GM11168 (cell line): Measurements from ENCODE around the gene KCNMB4.
"Not testable (repeated sequence)": the region's sequence is repeated elsewhere in the genome, so short reads cannot be mapped to it uniquely, and the experiment has no call there.

Experiments
- in situ Hi-C: fragments of 300-500 bp; cut with MboI; formaldehyde crosslinking; loops from one replicate; pipeline ENCODE4 v1.12.0; 2022; ENCODE audit warnings: low sequenced_read_pairs; ENCODE audit not compliant: unreplicated experiment

KCNMB4 gene

DNA sequence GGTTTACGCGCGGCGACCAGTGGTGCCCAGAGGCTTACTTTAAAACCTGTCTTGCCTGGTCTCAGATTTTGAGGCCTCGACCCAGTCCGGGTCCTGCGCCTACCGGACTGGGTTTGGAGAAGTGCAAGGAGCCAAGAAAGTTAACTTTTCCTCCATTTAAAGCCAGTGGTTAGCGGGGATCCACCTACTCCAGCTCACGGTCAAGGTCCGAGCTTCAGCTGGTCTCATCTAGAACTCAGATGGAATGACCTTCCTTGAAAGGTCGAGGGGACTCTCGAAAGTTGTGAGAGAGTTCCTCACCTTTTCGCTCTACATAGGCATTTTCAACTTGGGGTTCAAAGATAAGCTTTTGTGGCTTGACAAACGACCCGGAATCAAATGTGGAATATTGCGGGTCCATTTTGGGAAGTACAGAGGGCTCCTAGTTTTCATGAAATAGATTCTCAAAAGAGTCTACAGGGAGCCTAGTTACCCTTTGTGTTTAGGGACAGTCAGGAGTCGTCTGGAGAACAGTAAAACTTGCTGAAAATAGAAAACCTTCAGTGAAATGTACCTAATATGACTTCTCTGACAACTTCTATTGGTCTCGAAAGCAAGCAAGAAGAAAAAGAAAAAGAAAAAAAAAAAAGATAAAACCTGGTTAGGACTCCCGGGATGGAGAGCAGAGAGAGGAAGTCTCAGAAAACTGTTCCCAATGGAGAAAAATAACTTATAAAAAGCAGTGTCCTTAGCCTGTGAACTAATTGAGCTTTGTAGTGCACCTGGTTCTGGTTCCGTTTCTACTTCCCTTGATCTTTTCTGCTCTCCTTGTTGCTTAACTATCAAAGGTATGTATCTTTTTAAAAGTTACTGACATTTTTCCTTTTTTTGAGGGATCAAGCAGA is 1.4 kb downstream of the KCNMB4 start:
- in situ Hi-C loops: no loop called here

DNA sequence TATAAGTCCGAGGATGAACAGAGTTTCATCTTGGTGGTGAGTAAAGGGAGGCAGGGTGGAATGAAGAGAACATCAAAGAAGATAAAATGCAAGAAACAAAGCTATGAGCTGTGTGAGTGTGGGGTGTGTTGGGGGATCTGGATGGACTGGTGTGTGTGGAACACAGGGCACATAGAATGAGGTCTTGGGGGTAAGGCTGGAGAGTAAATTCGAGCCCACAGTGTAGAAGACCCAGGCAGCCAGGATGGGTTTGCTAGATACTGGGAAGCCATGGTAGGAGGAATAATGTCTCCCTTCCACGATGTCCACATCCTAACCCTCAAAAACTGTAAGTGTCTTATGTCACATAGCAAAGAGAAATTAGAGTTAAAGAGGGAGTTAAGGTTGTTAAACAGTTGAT is 6.8 kb downstream of the KCNMB4 start:
- in situ Hi-C loops: no loop called here

DNA sequence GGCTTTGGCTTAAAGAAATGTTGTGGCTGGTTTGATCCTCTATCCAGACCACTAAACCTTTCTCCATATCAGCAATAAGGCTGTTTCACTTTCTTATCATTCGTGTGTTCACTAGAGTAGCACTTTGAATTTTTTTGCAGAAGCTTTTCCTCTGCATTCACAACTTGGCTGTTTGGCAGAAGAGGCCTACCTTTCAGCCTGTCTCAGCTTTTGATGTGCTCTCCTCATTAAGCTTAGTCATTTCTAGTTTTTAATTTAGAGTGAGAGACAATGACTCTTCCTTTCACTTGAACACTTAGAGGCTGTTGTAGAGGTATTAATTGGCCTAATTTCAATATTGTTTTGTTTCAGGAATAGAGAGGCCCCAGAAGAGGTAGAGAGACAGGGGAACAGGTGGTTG is 13.8 kb downstream of the KCNMB4 start:
- in situ Hi-C loops: no loop called here

GRCh38 chr12:70383484-70383883 is 17.4 kb downstream of the KCNMB4 start:
- in situ Hi-C loops: no loop called here

- in situ Hi-C loops: no loop called here
These were observed 17.8 kb downstream of the KCNMB4 start for GRCh38 chr12:70383886-70384285.

- in situ Hi-C loops: no loop called here
These were observed 20.7 kb downstream of the KCNMB4 start for GRCh38 chr12:70386771-70387170.

GRCh38 chr12:70389678-70390077 is 23.6 kb downstream of the KCNMB4 start:
- in situ Hi-C loops: no loop called here

GRCh38 chr12:70392631-70393030 is 26.5 kb downstream of the KCNMB4 start:
- in situ Hi-C loops: not testable (repeated sequence)

- in situ Hi-C loops: no loop called here
These were observed 27.9 kb downstream of the KCNMB4 start for GRCh38 chr12:70393787-70394499.

- in situ Hi-C loops: no loop called here
These were observed 31.9 kb downstream of the KCNMB4 start for GRCh38 chr12:70398002-70398401.

- in situ Hi-C loops: no loop called here
These were observed 32.8 kb downstream of the KCNMB4 start for GRCh38 chr12:70398862-70399261.

DNA sequence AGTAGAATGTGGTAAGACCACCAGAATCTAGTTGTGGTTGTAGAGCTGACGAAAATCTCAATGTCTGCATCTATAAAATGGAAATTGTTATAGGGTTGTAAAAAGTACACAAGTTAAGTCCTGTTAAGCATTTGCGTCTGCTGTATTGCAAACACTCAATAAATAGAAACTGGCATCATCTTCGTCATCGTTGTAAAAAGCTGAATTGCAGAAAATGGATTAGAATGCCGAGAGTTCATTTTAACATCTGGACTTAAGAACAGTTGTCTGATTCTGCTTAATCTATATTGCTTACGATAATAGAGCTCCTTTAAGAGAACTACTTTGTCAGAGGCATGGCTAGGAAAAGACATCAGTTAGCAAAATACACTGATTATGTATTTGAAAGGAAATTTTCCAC is 33.2 kb downstream of the KCNMB4 start:
- in situ Hi-C loops: no loop called here

- in situ Hi-C loops: no loop called here
These were observed 34.0 kb downstream of the KCNMB4 start for GRCh38 chr12:70400124-70400523.

- in situ Hi-C loops: no loop called here
These were observed 36.5 kb downstream of the KCNMB4 start for GRCh38 chr12:70402597-70402996.

DNA sequence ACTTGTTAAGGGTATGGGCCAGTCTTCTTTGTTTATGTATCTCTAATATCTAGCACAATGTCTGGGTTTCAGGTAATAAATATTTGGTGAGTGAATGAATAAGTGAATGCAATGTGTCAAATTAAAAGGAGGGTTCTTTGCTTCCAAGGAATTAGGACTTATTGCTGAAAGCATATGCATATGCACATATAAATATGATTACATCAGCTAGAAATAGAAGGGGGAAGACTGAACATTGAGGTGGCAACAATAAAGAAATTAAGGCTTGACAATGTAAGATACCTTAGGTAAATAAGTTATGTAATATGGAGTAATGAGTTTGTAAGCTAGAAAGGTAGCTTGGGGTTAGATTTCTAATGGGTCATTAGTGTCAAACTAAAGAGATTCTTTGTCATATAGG is 37.7 kb downstream of the KCNMB4 start:
- in situ Hi-C loops: no loop called here

DNA sequence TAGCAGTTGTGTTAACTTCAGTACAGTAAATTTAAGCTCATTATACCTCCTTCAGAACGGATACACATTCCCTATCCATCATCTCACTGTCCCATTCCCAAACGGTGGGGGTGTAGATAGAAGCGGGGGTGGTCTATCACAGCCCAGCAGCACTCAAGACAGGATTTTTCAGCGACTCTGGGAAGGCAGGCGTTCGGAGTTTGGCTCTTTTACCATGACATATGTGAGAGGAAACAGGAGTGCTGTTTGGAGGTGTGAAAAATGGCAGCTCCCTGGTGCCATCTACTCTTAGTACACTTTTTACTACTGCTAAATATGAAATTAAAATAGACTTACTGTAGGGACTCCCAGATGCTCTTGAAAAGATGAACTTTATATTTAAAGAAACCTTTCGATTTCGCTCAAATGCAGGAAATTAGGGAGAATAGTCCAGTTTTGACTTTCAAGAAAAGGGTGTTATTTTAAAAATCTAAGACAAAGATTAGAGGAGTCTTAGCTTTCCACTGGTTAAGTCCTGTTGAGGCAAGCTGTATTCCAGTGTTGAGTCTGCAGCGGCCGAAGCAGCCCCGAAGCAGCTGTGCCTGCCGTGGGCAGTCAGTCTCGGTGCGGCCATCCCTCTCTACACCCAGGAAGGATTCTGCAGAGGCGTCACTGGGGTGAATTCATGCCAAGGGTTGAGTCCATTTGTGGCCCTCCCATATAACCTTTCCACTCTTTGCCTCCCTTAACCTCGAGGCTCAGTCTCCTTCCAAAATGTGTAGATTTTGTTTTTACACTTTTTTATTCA is 42.1 kb downstream of the KCNMB4 start:
- in situ Hi-C loops: no loop called here

DNA sequence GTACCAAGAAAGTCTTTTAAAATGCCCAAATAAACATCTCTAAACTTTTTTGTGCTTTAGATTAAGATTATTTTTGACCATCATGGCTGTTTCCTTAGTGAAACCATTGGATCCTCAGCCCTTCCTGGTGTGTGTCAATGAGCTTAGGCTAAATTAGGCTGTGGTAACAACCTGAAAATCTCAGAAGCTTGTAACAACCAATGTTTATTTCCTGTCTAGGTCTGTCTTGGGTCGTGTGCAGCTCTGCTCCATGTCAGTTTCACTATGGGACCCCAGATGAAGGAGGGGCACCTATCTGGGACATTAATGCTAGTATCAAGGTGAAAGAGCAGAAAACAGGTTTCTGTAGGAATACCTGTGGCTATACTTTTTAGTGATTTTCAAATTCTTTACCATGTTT is 49.9 kb downstream of the KCNMB4 start:
- in situ Hi-C loops: no loop called here

- in situ Hi-C loops: no loop called here
These were observed 51.0 kb downstream of the KCNMB4 start for GRCh38 chr12:70417121-70417520.

DNA sequence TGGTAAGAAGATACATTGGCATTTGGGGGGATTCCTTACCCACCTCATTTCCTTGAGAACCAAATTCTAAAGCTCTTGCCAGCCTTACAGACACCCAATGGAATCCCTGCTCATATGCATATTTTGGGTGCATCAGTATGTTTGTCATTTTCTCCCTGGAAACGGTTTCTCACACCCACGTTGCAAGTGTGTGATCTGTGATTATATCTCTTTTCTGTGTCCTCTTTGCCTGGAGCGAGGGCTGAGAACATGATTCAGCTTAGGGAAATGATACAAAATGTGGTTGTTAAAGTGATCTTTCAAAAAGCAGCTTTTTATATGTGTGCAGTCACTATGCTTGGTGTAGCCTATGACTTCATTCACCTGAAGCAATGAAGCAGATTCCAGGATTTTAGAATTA is 52.0 kb downstream of the KCNMB4 start:
- in situ Hi-C loops: no loop called here

DNA sequence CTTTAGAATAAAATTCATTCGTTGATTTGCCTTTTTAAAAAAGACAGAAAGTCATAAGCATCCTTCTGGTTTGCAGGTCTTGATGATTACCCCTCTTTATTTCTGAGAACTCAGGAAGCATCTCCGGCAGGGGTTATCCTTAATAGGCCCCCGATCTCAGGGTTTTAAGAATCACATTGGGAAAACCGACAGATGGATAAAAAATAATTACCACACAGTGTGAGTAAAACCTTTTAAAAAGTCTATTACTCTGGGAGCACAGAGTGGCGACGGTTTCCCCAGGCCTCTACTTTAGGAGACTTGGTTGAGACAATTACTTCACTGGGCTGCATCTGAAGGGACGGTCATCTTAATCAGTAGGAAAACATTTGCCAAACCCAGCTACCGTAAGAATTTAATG is 56.5 kb downstream of the KCNMB4 start:
- in situ Hi-C loops: no loop called here

GRCh38 chr12:70426620-70427019 is 60.5 kb downstream of the KCNMB4 start:
- in situ Hi-C loops: no loop called here
